PC-9 (cell line): Measurements from ENCODE around the gene SPIN1. TPM values are rescaled to one million over a fixed set of nuclear protein-coding genes. Genes with fewer than 3 reads are reported as not detected.

ENCODE experiments used
- BruUV-seq: library from RNA; stranded (reverse); fragments of 400-500 nt; replicated peaks from 2 replicates; lab custom pipeline; 2021; lab: Mats Ljungman, UMichigan
- CTCF ChIA-PET: fragments of 300-600 bp; sonication (Branson Sonifier 250); formaldehyde crosslinking; loops from one replicate; lab custom pipeline; 2022; ENCODE audit warnings: antibody characterized with exemption; lab: Charles Lee
- POLR2A ChIA-PET: fragments of 300-600 bp; sonication (Branson Sonifier 250); formaldehyde crosslinking; loops from one replicate; lab custom pipeline; 2022; ENCODE audit warnings: antibody characterized with exemption; ENCODE audit not compliant: unreplicated experiment; lab: Charles Lee
- DNase-seq, 2 experiments: peaks; one replicate each; pipeline versions ENCODE4 v3.0.0 to v3.0.0-alpha.2; 2015 to 2022; ENCODE audit warnings: mixed read lengths in 1 of 2
- H2AFZ ChIP-seq: fragments of 200-600 bp; sonication (generic); 2 replicates; pipeline ENCODE4 v1.8.1; 2017; ENCODE audit warnings: antibody characterized with exemption
- H3F3A ChIP-seq: fragments of 200-600 bp; sonication (generic); 2 replicates; pipeline ENCODE4 v1.8.1; 2017; ENCODE audit warnings: antibody characterized with exemption, mild to moderate bottlenecking, low read depth; ENCODE audit not compliant: insufficient read depth
- H3K27ac ChIP-seq: fragments of 200-600 bp; sonication (generic); 2 replicates; pipeline ENCODE4 v1.6.1; 2016; ENCODE audit warnings: mixed run types
- H3K27me3 ChIP-seq: fragments of 200-600 bp; sonication (generic); 2 replicates; pipeline ENCODE4 v1.6.1; 2016; ENCODE audit warnings: low read depth, mixed run types; ENCODE audit not compliant: insufficient read depth
- H3K36me3 ChIP-seq: fragments of 200-600 bp; sonication (generic); 2 replicates; pipeline ENCODE4 v1.6.1; 2016; ENCODE audit warnings: low read depth, mixed run types
- H3K4me1 ChIP-seq: fragments of 200-600 bp; sonication (generic); replicated peaks from 2 replicates; pipeline ENCODE4 v1.6.1; 2016; ENCODE audit warnings: mixed run types; ENCODE audit not compliant: insufficient read depth
- H3K4me2 ChIP-seq: fragments of 200-600 bp; sonication (generic); 2 replicates; pipeline ENCODE4 v1.6.1; 2017; ENCODE audit warnings: mixed run types
- H3K4me3 ChIP-seq: fragments of 200-600 bp; sonication (generic); 2 replicates; pipeline ENCODE4 v1.6.1; 2016; ENCODE audit warnings: mixed run types
- H3K79me2 ChIP-seq: fragments of 200-600 bp; sonication (generic); 2 replicates; pipeline ENCODE4 v1.6.1; 2017; ENCODE audit warnings: low read depth, mixed run types
- H3K9me2 ChIP-seq: fragments of 200-600 bp; sonication (generic); 2 replicates; pipeline ENCODE4 v1.8.1; 2017; ENCODE audit warnings: mild to moderate bottlenecking; ENCODE audit not compliant: insufficient read depth
- H3K9me3 ChIP-seq: fragments of 200-600 bp; sonication (generic); 2 replicates; pipeline ENCODE4 v1.8.1; 2016; ENCODE audit warnings: low read depth; ENCODE audit not compliant: insufficient read depth
- H4K20me1 ChIP-seq: fragments of 200-600 bp; sonication (generic); 2 replicates; pipeline ENCODE4 v1.8.1; 2017; ENCODE audit not compliant: insufficient read depth
- EZH2 ChIP-seq: fragments of 200-600 bp; sonication (generic); IDR thresholded peaks from 2 replicates; pipeline ENCODE4 v1.8.0; 2017; ENCODE audit warnings: antibody characterized with exemption, low read depth
- intact Hi-C: fragments of 100-400 bp; cut with micrococcal nuclease; formaldehyde crosslinking; loops from one replicate; pipeline ENCODE4 v1.10.0; 2022; ENCODE audit not compliant: unreplicated experiment
- total RNA-seq: library from RNA; stranded (reverse); gene quantifications from 2 replicates; pipeline ENCODE4 v1.2.3, GENCODE V29; 2021
- TF ChIP-seq, protein P1 (sequence below): fragments of 200-600 bp; sonication (generic); conservative IDR thresholded peaks from 2 replicates; pipeline ENCODE4 v1.6.1; 2017; ENCODE audit warnings: mixed run types, antibody characterized with exemption, mild to moderate bottlenecking, moderate library complexity

The SPIN1 gene
- total RNA-seq, 1 experiment from 2014 or later = 102 TPM

DNA sequence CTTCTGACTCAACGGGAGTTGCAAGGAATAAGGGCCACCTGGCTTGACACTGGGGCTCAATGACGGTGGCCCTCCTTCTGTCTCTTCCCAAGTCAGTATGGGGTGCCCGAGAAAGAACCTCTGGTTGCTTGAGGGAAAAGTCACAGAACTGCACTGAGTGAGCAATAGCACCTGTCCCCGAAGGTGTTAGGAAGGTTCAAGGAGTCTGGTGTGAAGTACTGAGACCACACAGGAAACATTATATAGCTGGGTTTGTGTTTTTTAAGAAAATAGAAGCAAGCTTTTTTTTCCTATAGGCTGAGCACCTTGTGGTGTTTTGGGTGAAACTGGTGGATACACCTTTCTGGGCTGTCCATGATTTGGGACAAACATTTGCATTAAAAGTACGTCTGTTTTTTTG is 62.9 kb downstream of the SPIN1 start:
- Histone ChIP-seq H3K27me3 (no peaks in the 10 kb centered on the region), H3K4me2 (no peak overlapping the region), H3F3A (no peaks in the 10 kb centered on the region; the same call in 1 of the 2 replicates), H3K4me1 (no peaks in the 10 kb centered on the region), H3K9me3 (no peaks in the 10 kb centered on the region), H4K20me1 (peaks cover 7% of the 10 kb centered on the region; the same call in 1 of the 2 replicates), H3K9me2 (no peaks in the 10 kb centered on the region), H3K36me3 (peaks cover 10% of the 10 kb centered on the region), H3K79me2 (peaks cover 33% of the 10 kb centered on the region), H3K27ac (no peak overlapping the region), H2AFZ (no peak overlapping the region), H3K4me3 (no peak overlapping the region)
- no TSS peak for BruUV-seq
- TF ChIP-seq EZH2 = no peak
- TF ChIP-seq, protein P1, sequence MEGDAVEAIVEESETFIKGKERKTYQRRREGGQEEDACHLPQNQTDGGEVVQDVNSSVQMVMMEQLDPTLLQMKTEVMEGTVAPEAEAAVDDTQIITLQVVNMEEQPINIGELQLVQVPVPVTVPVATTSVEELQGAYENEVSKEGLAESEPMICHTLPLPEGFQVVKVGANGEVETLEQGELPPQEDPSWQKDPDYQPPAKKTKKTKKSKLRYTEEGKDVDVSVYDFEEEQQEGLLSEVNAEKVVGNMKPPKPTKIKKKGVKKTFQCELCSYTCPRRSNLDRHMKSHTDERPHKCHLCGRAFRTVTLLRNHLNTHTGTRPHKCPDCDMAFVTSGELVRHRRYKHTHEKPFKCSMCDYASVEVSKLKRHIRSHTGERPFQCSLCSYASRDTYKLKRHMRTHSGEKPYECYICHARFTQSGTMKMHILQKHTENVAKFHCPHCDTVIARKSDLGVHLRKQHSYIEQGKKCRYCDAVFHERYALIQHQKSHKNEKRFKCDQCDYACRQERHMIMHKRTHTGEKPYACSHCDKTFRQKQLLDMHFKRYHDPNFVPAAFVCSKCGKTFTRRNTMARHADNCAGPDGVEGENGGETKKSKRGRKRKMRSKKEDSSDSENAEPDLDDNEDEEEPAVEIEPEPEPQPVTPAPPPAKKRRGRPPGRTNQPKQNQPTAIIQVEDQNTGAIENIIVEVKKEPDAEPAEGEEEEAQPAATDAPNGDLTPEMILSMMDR = no peak
- ChIA-PET CTCF (no interaction called here), POLR2A (interaction anchor here (0.9 kb wide), 1 partner anchor 671 kb away, joined by 6 read pairs; no protein-coding TSS in a partner anchor)
- DNase-seq = no peak
- intact Hi-C loops = no loop called here

DNA sequence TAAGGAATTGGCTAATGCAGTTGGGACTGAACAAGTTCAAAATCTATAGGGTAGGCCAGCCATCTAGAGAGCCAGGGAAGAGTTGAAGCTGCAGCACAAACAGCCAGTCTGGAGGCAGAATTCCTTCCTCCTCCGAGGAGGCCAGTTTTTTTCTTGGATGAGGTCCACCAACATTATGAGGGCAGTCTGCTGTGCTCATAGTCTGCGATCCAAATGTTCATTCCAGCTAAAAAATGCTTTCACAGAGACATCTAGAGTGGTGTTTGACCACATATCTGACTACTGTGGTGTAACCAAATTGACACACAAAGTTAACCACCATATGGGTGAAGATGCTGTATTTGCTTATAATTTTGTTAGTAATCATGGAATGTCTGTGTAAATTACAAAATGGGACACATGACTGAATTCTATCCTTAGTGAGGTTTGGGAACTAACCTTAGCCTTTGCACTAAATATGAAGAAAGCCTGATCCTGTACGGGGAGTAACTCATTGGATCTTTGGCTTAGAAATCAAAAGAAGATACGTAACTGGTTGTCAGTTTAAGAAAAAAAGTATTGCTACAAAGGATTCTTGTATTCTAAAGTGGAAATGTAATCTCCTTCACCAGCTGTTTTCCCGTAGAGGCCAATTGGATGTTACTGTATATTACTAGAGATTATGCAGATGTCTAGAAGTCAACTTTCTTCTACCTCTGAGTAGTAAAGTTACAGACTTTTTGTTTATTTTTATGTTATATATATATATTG is 70.6 kb downstream of the SPIN1 start:
- Histone ChIP-seq H3K36me3 (0 out of 2 replicates have a peak, but pooled peaks cover 16% of the 10 kb centered on the region), H3K9me3 (no peaks in the 10 kb centered on the region), H3K9me2 (no peaks in the 10 kb centered on the region), H4K20me1 (peaks cover 7% of the 10 kb centered on the region; the same call in 1 of the 2 replicates), H3K4me2 (no peak overlapping the region), H3F3A (no peaks in the 10 kb centered on the region), H3K4me1 (no peaks in the 10 kb centered on the region), H3K27ac (no peak overlapping the region), H3K27me3 (no peaks in the 10 kb centered on the region), H2AFZ (no peak overlapping the region), H3K79me2 (peaks cover 17% of the 10 kb centered on the region), H3K4me3 (no peak overlapping the region)
- intact Hi-C loops = no loop called here
- no peak for TF ChIP-seq EZH2
- TF ChIP-seq, protein P1 = no peak
- POLR2A ChIA-PET = no interaction called here
- CTCF ChIA-PET = no interaction called here
- no TSS peak for BruUV-seq
- DNase-seq = no peak

DNA sequence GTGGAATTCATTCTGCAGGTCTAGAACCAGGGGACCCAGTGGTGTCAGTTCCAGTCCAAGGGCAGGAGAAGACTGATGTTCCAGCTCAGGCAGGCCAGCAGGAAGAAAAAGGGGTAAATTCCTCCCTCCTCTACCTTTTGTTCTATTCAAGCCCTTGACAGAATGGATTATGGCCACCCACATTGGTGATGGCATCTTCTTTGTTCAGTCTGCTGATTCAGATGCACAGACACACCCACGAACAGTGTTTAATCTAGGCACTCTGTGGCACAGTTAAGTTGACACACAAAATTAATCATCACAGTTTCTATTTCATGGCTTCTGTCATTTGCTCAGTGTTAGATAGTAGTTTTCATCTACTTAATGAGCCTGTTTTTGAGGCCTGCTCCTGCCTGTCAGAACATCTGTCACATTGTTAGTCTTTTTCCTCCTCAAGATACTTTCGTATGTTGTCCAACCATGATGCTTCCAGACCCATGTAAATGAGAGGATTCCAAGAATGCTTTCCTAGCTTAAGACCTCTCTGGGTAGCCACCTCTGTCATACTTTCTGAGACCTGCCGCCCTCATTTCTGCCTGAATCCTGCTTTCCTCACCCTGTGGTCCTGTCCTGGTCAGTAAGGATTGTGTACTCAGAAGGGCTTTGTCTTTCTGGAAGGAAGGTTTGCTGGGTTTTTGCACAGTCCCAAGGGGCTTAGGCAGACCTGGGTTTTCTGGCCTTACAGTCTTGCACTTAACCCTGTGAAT is 72.5 kb downstream of the SPIN1 start:
- Histone ChIP-seq H3K79me2 (peaks cover 27% of the 10 kb centered on the region), H3K9me3 (no peaks in the 10 kb centered on the region), H3K4me2 (no peak overlapping the region), H3K36me3 (0 out of 2 replicates have a peak, but pooled peaks cover 16% of the 10 kb centered on the region), H3K27me3 (no peaks in the 10 kb centered on the region), H2AFZ (no peak overlapping the region), H3F3A (no peaks in the 10 kb centered on the region), H3K4me3 (no peak overlapping the region), H3K4me1 (no peaks in the 10 kb centered on the region), H4K20me1 (peaks cover 7% of the 10 kb centered on the region; the same call in 1 of the 2 replicates), H3K27ac (no peak overlapping the region), H3K9me2 (no peaks in the 10 kb centered on the region)
- TF ChIP-seq, protein P1 = no peak
- TF ChIP-seq EZH2 = no peak
- intact Hi-C loops = no loop called here
- no peak for DNase-seq
- ChIA-PET POLR2A (no interaction called here), CTCF (no interaction called here)
- BruUV-seq = no TSS peak
